DMS 273 (cell line): ENCODE results near the gene SACS.
"Not testable (repeated sequence)": the region's sequence is repeated elsewhere in the genome, so short reads cannot be mapped to it uniquely, and the experiment has no call there.

Source experiments
- DNase-seq: peaks from one replicate; lab custom pipeline; 2025; ENCODE audit not compliant: unreplicated experiment; lab: John Stamatoyannopoulos, UW

SACS gene

DNA sequence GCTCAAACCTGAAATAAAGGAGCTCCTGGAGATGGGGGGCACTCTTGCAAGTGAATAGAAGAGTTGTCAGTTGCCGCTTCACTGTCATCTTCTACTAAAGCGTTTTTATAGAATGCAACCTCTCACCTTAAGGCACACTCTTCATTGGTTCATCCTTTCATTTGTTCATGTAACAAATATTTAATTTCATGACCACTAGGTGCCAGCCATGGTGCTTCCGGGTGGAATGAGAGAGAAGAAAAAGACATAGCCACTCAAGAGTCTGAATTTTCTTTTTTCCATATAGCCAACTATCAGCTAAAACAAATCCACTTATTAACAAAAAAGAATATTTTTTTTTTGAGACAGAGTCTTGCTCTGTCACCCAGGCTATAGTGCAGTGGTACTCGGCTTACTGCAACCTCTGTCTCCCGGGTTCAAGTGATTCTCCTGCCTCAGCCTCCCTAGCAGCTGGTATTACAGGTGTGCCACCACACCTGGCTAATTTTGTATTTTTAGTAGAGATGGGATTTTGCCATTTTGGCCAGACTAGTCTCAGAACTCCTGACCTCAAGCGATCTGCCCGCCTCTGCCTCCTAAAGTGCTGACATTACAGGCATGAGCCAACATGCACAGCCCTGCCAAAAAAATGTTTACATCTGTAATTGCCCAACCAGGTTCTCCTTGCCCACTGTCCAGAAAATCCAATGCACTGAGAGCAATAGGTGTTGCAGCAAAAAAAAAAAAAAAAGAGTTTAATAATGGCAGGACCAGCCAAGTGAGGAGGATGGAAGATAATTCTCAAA, 22.1 kb upstream of the SACS start:
- DNase-seq = no peak

DNA sequence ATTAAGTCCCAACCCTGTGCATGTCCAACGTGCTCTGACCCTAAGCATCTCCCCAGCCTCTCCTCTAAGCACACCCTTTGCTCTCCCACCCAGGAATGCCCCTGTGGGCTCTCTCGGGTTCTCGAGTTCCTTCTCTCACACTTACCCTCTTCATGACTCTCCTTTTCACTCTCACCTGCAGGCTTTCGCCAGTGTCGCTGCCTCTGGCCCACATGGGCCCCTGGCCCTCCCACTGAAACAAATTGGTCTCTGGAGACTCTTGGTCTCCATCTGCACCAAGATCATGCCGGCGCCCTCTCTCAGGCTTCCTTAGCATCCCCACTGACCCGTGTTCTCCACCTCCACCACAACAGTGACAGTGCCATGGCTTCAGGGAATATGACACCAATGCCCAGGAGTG, 19.6 kb upstream of the SACS start:
- DNase-seq = no peak

DNA sequence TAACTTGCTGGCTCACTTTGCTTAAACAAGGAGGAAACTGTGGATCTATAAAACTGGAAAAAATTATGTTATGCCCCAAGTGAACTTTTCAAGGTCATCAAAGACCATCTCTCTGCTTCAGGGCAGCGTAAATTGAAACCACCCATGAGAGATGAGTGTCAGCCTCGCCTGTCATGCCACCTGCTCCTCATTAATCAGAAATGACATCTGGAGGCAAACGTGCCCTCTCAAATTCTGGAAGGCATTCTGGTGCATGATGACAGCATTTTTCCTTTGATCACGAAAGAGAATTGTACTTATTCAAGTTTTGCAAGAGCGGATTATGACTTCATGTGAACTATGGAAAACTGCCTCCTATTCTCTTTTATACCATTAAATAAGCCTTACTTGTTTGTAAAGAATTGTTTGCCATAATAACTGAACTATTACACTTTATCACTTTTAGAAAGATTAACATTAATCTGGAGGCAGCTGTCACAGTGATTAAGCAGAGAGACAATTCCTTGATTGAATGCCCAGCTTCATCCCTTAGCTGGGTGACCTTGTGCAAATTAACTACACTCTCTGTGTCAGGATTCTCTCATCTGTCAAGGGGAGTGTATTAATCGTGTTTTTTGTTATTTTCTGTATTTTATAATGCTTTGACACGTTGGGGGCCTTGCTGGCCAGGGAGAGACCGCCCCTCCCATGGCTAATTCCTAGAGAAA, 17.0 kb upstream of the SACS start:
- DNase-seq = peak; percentile 91

DNA sequence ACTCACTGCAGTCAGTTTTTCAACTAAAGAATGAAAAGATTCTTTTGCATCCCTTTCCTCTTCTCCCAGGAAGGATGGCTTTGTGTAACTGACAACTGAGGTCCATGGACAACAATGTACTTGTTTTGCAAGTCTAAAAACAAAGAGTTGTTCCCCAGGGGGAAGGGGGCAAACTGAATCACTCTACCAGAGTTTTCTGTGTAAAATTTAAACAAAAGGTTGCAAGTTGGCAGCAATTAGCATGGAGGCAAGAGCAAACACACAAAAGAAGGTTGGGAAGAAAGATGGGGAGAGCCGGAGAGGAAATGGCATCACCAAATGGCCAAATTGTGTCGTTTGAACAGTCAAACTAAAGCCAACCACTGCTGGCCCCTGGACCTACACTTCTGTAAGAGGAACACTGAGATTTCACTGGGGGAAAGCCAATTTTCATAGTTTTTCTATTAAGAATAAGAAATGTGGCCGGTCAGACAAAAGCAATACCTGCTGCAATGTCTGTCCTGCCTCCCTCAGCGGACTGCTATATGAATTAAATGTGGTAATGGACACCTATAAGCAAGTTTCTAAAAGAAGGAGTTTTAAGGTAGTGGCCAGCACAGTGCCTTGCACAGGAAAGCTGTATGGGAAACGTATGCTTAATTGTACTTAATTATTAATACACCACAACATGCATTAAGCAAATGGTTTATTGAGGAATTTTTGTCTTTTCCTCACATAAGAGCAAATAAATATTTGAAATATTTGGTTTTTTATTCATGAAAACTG, 16.1 kb upstream of the SACS start:
- peak; percentile 30 for DNase-seq

DNA sequence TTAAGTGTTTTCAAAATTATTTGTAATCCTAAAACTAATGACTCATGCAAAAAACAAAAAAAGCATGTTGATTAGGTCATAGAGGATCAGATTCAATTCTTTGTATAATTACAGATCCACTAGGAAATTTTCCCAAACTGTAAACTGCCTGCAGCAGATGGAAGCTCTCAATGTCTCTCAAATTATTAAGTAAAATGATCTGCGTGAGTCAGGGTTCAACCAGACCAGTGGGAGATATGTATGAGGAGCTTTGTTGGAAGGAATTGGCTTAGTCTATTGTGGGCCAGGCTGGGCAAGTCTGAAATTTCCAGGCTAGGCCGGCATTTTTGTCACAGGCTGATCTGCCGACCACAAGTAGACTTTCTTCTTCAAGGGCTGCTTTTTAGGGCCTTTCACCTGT, 14.4 kb upstream of the SACS start:
- peak; percentile 79 for DNase-seq

DNA sequence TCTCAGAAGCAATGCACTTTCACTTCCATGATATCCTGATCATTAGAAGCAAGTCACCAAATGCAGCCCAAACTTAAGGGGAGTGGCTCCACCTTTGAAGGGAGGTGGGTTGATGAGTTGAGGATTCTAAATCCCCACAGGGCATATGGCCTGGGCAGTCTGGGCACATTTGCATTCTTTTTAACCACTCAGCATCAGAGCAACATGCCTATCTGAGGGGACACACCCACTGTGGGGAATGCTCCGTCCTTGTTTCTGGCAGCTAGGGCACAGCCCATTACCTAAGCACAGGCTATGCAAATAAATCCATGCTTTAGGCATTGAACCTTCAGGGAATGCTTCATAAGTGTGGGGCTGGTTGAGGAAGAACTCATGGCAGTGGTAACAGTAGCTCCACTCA, 12.3 kb upstream of the SACS start:
- DNase-seq = no peak

DNA sequence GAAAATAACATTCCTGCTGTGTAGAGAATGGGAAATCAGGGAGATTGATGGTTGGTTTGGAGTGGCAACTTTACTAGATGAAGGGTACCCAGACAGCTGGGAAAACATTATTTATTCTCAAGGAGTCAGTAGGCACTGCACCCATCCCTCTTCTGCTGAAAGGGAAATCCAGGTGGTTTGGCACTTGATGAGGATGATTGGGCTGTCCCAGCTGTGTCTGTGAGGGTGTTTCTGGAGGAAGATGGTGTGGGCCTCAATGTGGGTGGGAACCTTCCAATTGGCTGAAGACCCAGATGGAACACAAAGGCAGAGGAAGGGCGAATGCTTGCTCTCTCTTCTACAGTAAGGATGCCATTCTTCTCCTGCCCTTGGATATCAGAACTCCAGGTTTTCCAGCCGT, 10.4 kb upstream of the SACS start:
- peak; percentile 7 for DNase-seq

DNA sequence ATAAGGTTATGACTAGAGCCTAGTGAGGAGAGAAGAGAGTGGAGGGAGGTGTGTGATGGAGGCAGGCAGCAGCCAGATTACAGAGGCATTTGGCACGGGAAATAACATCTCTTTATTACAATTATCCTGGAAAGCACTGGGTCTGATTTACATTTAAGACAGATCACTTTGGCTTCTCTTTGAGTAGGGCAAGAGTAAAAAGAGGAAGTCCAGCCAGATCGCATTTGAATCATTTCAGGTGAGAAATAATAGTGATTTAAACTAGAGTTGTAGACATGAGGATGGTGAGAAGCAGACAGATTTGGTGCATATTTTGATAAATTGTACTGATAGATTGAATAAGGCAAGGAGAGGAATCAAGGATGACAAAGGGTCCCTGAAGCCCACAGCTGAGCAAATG, 9.6 kb upstream of the SACS start:
- no peak for DNase-seq

DNA sequence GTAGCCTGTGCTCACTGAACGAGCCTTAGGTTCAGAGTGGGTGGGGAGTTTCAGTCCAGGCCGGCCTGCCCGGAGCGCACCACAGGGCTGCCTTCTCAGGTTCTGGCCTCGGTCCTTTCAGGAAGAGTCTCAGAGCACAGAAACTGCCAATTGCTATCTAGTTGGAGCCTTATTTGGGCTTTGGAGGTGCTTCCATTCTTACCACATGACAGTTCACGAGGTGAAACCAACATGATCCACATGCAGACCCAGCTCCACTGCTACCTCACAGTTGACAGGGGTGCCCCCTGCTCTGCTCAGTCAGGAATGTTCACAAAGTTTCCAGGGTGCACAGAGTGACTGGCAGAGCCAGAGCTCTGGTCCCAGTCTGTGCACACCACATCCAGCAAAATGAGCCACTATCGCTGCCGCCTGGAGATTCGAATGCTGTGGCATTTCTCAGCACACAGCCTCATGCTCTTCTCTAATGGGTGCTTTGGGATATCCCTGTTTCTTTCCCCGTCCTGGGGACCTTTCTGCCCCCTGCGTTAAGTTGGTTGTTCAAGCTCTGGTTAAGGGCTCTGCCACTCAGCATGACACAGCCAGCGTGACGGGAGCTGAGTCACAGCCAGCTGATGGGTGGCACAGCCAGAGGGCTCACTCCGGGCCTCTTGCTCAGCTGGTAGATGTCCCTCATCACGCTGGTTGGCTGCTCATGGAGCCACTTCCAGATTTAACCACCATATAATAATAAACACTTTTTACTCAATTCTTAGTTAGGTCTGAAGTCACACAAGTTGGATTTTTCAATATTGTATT, 7.5 kb upstream of the SACS start:
- DNase-seq = no peak

DNA sequence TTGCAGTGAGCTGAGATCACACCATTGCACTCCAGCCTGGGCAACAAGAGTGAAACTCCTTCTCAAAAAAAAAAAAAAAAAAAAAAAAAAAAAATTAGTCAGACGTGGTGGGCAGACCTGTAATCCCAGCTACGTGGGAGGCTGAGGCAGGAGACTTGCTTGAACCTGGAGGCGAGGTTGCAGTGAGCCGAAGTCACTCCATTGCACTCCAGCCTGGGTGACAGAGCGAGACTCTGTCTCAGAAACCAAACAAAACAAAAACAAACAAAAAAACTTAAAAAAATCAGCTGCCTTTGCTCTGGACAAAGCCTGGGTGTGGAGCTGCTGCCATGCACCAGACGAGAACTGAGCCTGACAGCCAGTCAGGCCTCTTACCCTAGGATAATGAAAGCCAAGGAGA, 6.8 kb upstream of the SACS start:
- not testable (repeated sequence) for DNase-seq

DNA sequence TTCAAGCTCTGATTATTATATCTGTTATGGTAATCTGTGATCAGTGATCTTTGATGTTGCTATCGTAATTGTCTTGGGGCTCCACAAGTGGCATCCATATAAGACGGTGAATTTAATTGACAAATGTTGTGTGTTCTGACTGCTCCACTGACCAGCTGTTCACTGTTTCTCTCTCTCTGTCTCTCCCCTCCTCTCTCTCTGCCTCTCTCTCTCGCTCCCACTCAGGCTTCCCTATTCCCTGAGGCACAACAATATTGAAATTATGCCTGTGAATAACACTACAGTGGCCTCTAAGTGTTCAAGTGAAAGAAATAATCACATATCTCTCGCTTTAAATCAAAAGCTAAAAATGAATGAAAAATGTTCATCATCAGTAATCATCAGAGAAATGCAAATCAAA, 4.4 kb upstream of the SACS start:
- peak; percentile 2 for DNase-seq

DNA sequence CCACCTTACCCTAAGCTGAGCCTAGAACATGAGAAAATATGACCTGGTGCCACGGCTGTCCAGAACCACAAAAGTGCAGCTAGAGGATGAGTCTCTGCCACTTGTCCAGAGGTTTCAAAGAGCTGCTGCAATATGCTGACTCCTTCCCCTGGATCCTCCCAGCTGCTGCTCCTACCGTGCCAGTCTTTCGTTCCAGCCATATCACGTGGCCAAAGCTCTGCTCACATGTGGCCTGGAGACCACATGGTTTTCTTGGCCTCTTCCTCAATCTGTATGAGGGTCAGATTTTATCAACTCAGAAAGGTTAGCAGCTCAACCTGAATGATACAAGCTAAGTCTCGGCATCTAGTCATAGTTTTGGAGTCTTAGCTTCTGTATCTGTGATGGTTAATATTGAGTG, 3.2 kb upstream of the SACS start:
- DNase-seq = peak; percentile 3

DNA sequence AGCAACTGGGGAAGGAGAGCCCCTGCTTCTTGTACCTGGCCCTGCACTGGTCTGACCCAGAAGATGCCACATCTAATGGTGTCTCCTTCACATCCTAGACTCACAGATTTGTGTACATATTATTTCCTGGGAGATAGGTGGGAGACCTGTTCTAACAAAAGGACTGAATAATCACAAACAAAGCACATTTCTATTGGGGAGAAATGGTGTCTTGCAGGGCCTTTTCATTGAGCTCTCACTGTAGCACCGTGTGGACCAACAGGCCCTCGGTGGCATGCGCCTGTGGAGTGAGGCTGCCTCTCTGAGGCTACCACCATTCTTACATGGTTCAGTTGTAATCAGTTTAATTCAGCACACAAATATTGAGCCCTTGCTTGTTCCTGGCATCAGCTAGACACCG, 989 bp upstream of the SACS start:
- no peak for DNase-seq

DNA sequence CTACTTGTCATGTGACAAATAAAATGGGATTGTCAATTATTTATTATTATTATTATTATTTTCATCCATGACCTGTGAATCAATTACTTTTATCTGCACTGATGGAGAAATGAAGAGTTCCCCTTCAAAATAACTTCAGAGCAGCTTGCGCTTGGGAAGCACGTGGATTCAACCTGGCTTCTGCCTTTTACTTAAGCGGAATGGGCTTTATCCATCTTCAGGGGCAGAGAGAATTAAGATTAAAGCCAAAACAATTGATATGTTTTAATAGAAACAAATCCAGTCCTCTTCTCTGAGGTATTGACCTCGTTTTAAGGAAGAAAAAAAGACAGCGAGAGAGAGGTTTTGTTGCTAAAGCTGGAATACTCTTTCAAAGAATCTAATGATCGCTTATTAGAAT, 876 bp downstream of the SACS start:
- DNase-seq = peak; percentile 5

DNA sequence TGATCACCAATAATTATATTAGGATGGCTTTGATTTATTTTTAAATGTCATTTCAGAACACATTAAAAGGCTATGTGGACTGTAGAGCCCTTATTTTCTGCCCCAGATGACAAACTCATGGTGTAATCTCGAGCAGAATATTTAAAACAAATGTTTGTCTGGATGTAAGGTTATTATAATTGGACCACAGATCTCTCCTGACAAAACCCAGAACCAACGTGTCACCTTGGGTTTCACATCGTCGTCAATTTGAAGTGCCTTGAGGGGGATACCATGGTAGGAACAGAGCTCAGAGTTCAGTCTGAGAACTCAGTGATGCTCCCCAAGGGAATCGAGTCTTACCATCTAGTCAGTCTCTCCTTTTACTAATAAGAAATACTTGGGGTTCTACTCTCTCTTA, 2.8 kb downstream of the SACS start:
- no peak for DNase-seq

DNA sequence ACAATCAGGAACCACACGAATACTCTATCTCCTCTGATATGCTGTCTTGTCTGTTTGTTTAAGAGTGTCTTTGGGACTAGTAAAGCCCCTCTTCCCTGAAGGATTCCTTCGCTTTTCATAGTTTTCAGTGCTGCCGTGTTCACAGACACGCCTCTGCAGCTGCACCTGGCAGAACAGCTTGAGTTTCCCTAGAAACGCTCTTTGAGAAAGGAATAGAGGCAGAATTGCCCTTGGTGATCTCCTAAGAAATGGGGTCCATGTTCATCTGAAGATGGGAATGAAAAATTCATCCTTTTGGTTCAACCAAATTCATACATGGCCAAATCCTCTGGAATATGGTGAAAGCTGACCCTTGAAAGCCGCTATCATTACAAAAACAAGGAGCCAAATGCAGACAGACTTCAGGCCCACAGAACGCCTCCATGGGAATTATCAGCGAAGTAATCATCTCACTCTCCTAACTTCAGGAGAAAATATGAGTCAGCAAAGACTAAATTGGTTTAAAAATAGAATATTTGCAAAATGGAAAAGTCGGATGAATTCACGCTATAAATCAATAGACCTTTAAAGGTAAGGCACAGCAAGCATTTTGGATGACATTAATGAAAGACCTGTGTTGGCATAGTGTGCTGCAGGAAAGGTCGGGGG, 5.5 kb downstream of the SACS start:
- DNase-seq = peak; percentile 45

DNA sequence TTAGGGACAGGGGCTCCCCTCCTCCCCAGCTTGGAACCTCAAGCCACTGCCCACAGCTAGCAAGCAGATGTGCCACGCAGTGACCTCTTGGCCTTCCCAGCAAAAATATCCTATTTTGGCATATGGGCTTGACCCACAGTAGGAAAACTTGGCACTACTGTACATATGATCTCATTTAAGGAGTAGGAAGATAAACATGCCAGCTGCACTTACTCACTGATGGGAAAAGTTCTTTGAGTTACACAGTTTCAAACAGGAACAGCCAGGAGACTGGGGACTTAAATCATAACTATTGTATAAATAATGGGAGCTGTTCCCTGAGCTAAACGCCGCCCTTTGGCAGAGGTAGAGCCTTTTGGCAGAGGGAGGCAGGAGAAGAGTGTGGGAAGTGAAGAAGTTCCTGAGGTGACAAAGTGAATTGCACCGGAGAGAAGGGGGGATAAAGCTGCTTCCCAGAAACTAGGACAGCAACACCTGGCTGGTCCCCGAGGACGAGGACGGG, 6.1 kb downstream of the SACS start:
- DNase-seq = peak; percentile 55

DNA sequence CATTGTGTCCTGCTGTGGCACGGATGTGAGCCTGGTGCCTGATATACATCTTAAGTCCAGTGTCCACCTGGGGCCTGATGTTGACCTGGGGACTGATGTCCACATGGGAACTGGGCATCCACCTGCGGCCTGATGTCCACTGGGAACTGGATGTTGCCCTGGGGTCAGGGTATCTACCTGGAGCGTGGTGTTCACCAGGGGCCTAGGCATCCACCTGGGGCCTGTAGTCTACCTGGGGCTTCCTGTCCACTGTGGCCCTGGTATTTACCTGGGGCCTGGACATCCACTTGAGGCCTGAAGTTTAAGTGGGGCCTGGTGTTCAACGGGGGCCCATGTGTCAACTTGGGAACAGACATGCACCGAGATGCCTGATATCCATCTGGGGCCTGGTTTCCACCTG, 11.9 kb downstream of the SACS start:
- DNase-seq = no peak

DNA sequence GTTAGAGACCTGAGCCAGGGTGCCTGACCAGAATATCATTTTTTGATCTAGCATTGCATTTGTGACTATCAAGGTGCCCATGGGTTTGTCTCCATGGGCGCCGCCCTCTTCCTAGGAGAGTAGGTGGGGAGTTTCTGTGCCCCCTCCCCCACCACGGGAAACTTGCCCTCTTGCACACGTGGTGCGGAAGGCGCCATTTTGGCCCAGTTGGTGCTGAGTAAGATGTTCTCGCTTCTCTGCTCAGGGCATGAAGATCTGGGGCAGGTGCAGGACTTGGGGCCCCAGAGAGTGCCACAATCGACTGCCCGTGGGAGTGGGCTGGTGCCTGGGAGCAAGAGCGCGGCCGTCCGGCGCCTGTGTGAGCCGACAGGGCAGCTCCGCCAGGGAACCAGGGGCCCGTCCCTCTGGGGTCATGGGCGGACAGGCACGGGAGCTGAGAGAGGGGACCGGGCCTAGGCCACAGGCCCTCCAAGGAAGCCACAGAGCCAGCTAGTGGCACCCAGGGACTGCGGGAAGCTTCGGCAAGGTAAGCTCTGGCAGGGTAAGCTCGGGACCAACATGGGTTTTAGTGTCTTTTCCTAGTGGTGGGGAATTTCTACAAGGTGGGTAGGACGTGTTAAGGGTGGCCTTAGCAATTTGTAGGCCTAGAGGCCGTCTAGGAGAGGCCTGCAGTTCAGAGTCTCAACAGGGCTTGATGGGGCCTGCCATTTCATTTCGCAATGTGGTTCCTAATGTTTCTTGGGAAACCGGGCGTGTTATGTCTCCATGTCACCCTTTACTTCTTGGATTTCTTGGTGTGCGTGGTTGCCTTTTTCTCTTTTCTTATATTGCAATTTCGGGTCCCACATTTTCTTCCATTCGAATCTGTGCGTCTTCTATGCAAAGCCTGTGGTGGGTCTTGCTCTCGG, 14.5 kb downstream of the SACS start:
- no peak for DNase-seq
